Tibial artery (tissue), 4 donors: Measurements from ENCODE around the gene SORCS2.

Experiments used
- DNase-seq, 2 donors: peaks; one replicate each; pipeline ENCODE4 v3.0.0-alpha.2; 2019
- H3K27ac ChIP-seq, 2 donors: fragments of 200-600 bp; sonication (generic) in 1 of 2; 1 replicate in 1 of 2; 2 replicates in 1 of 2; pipeline ENCODE4 v1.5.1; 2018 to 2019; ENCODE audit warnings: mild to moderate bottlenecking in 1 of 2
- H3K27me3 ChIP-seq, 2 donors: fragments of 200-600 bp; sonication (generic) in 1 of 2; one replicate each; pipeline versions ENCODE4 v1.5.1 to v1.6.0; 2016 to 2019
- H3K36me3 ChIP-seq, 3 donors: fragments of 200-600 bp; sonication (generic) in 2 of 3; one replicate each; pipeline ENCODE4 v1.5.1; 2016 to 2019; ENCODE audit warnings: mild to moderate bottlenecking in 2 of 3
- H3K4me1 ChIP-seq, 4 donors: fragments of 200-600 bp; sonication (generic) in 2 of 4; 1 replicate in 3 of 4; 2 replicates in 1 of 4; pipeline ENCODE4 v1.5.1; 2016 to 2019
- H3K4me3 ChIP-seq, 2 donors: fragments of 200-600 bp; sonication (generic) in 1 of 2; 1 replicate in 1 of 2; 2 replicates in 1 of 2; pipeline ENCODE4 v1.5.1; 2018 to 2019; ENCODE audit warnings: mild to moderate bottlenecking in 2 of 2
- H3K9me3 ChIP-seq, 3 donors: fragments of 200-600 bp; sonication (generic) in 1 of 3; one replicate each; pipeline ENCODE4 v1.5.1; 2016 to 2019
- intact Hi-C: fragments of 100-400 bp; cut with DNase I; formaldehyde crosslinking; loops from one replicate; pipeline ENCODE4 v1.15.0; 2023; ENCODE audit warnings: low total_unique reads
- TF ChIP-seq, protein P1 (sequence below), 2 experiments: fragments of 200-600 bp in 1 of 2; fragments of 450-650 bp in 1 of 2; IDR thresholded peaks; one replicate each; pipeline ENCODE4 v1.5.1; 2017 to 2019; ENCODE audit warnings: antibody characterized with exemption in 2 of 2, mild to moderate bottlenecking in 1 of 2, moderate library complexity in 1 of 2

The SORCS2 gene

DNA sequence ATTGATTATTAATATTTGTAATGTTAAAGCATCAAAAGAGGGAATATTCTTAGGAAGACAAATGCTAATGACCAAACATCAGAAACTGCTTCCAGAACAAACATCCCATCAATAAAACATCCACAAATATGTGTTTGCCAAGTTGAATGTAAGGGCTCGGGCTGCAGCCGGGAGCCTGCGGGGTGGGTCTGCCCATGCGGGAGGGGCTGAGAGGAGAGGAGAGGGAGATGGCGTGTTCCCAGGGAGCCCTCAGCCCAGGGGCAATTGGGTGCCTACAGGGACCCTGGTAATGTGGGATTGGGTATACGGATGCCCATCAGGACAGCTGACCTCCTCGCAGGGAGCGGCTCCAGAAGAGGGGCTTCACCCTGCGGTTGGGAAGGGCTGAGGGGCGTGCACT lies 280.7 kb downstream of the SORCS2 start:
- TF ChIP-seq, protein P1, sequence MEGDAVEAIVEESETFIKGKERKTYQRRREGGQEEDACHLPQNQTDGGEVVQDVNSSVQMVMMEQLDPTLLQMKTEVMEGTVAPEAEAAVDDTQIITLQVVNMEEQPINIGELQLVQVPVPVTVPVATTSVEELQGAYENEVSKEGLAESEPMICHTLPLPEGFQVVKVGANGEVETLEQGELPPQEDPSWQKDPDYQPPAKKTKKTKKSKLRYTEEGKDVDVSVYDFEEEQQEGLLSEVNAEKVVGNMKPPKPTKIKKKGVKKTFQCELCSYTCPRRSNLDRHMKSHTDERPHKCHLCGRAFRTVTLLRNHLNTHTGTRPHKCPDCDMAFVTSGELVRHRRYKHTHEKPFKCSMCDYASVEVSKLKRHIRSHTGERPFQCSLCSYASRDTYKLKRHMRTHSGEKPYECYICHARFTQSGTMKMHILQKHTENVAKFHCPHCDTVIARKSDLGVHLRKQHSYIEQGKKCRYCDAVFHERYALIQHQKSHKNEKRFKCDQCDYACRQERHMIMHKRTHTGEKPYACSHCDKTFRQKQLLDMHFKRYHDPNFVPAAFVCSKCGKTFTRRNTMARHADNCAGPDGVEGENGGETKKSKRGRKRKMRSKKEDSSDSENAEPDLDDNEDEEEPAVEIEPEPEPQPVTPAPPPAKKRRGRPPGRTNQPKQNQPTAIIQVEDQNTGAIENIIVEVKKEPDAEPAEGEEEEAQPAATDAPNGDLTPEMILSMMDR (IDR thresholded peaks at IDR 0.05) = no peak
- H3K27ac ChIP-seq = no peak overlapping the region

DNA sequence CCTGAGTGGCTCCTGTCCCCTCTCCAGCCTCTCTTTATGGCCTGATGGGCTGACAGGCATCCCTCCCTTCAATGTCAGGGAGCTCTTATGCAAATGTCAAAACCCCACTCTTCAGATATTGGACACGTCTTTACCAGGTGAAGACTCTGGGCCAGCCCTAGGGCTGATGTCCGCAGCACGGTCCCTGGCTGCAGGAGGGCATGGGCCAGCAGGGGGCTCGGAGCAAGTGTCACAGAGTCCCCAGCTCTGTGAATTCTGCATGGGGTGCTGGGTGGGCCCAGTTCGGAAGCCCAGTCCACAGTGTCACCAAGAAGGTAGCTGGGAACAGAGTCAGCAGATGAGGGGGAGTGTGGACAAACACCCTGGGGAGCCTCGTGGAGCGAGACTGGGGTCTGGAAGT lies 282.0 kb downstream of the SORCS2 start:
- intact Hi-C loops = no loop called here
- Histone ChIP-seq H3K4me1 (no peaks in the 10 kb centered on the region), H3K36me3 (no peaks in the 10 kb centered on the region), H3K4me3 (no peak overlapping the region), H3K27ac (no peak overlapping the region), H3K27me3 (peaks cover 0 to 12% of the 10 kb centered on the region in 2 donors), H3K9me3 (no peaks in the 10 kb centered on the region)
- TF ChIP-seq, protein P1 (IDR thresholded peaks at IDR 0.05) = no peak
- no peak for DNase-seq

More for the DNA sequence above, 280.7 kb downstream of the SORCS2 start:
- H3K27me3 ChIP-seq = peaks cover 0 to 12% of the 10 kb centered on the region in 2 donors
- no peak overlapping the region for H3K4me3 ChIP-seq
- H3K36me3 ChIP-seq = no peaks in the 10 kb centered on the region
- intact Hi-C loops = no loop called here
- no peaks in the 10 kb centered on the region for H3K4me1 ChIP-seq
- DNase-seq = no peak
- no peaks in the 10 kb centered on the region for H3K9me3 ChIP-seq

DNA sequence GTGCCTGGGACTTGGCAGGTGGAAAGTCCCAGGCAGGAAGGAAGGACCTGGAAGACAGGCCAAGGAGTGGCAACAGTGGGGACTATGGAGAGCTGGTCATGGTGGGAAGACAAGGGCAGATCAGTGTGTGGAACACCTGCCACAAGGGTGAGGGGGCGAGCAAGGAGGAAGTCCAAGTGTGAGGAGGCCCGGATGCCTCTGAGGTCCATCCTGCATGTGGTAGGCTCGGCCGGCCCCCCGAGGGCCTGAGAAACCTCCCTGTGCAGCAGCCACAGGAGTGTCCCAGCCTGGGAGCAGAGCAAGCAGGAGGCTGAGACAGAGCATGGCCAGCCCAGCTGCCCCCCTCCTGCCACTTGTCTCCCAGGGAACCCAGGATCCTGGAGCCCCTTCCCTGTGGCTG lies 282.9 kb downstream of the SORCS2 start:
- Histone ChIP-seq H3K27ac (no peak overlapping the region), H3K36me3 (no peaks in the 10 kb centered on the region), H3K27me3 (peaks cover 0 to 12% of the 10 kb centered on the region in 2 donors), H3K9me3 (no peaks in the 10 kb centered on the region), H3K4me3 (no peak overlapping the region), H3K4me1 (no peaks in the 10 kb centered on the region)
- intact Hi-C loops = no loop called here
- no peak for DNase-seq
- TF ChIP-seq, protein P1 (IDR thresholded peaks at IDR 0.05) = no peak

GRCh38 chr4:7476820-7477219 lies 284.5 kb downstream of the SORCS2 start:
- Histone ChIP-seq H3K4me1 (no peaks in the 10 kb centered on the region), H3K4me3 (no peak overlapping the region), H3K36me3 (no peaks in the 10 kb centered on the region), H3K9me3 (no peaks in the 10 kb centered on the region), H3K27ac (no peak overlapping the region), H3K27me3 (peaks cover 0 to 8% of the 10 kb centered on the region in 2 donors)
- TF ChIP-seq, protein P1 (IDR thresholded peaks at IDR 0.05) = no peak
- intact Hi-C loops = no loop called here
- DNase-seq = no peak

GRCh38 chr4:7477695-7478094 lies 285.4 kb downstream of the SORCS2 start:
- Histone ChIP-seq H3K4me1 (no peaks in the 10 kb centered on the region), H3K9me3 (no peaks in the 10 kb centered on the region), H3K36me3 (no peaks in the 10 kb centered on the region), H3K27me3 (no peaks in the 10 kb centered on the region), H3K4me3 (no peak overlapping the region), H3K27ac (no peak overlapping the region)
- no peak for DNase-seq
- TF ChIP-seq, protein P1 (IDR thresholded peaks at IDR 0.05) = no peak
- intact Hi-C loops = no loop called here

DNA sequence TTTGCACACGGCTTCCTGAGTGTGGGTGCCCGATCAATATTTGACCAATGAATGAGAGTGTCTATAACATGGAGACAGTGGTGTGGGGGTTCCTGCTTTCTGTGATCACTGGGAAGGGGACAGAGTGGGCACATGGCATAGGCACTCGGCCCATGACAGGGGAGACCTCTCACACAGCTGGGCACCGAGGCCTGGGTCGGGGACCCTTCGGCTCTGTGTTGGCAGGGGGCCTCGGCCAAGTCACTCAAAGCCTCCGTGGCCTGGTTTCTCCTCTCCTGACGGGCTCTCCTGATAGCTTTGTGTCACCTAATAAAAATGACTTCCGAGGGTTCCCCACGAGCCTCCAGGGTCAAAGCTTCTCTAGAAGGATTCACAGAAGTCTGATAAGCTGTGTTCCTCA lies 286.3 kb downstream of the SORCS2 start:
- no peaks in the 10 kb centered on the region for H3K4me1 ChIP-seq
- no peak overlapping the region for H3K4me3 ChIP-seq
- TF ChIP-seq, protein P1 (IDR thresholded peaks at IDR 0.05) = no peak
- no peak overlapping the region for H3K27ac ChIP-seq
- no peak for DNase-seq
- no peaks in the 10 kb centered on the region for H3K27me3 ChIP-seq
- no peaks in the 10 kb centered on the region for H3K9me3 ChIP-seq
- intact Hi-C loops = no loop called here
- no peaks in the 10 kb centered on the region for H3K36me3 ChIP-seq
